OCI-LY3 (cell line): Measurements from ENCODE around the gene PDE10A.

Source experiments
- H2AFZ ChIP-seq: fragments of 200-600, 300-600 bp; shearing (Covaris generic); 2 replicates; pipeline ENCODE4 v1.6.0; 2014; ENCODE audit warnings: antibody characterized with exemption, low read depth, low read length
- H3K27ac ChIP-seq: fragments of 200-600, 300-600 bp; sonication (generic); 2 replicates; pipeline ENCODE4 v1.5.1; 2014; ENCODE audit warnings: mild to moderate bottlenecking, low read length, moderate library complexity, mixed read lengths
- H3K27me3 ChIP-seq: fragments of 200-600, 300-600 bp; sonication (generic); 2 replicates; pipeline ENCODE4 v1.6.1; 2014; ENCODE audit warnings: low read depth, low read length, mixed read lengths
- H3K36me3 ChIP-seq: fragments of 200-600, 300-600 bp; sonication (generic); replicated peaks from 2 replicates; pipeline ENCODE3; 2014; ENCODE audit warnings: low read depth, low read length, mixed read lengths
- H3K4me1 ChIP-seq: fragments of 300-600, 200-600 bp; sonication (generic); 2 replicates; pipeline ENCODE4 v1.6.1; 2014; ENCODE audit warnings: low read length, mixed read lengths
- H3K4me2 ChIP-seq: fragments of 200-600, 300-600 bp; sonication (generic); 2 replicates; pipeline ENCODE4 v1.6.1; 2014; ENCODE audit warnings: low read length, mixed read lengths
- H3K4me3 ChIP-seq: fragments of 300-600, 200-600 bp; sonication (generic); 2 replicates; pipeline ENCODE4 v1.5.1; 2014; ENCODE audit warnings: antibody characterized with exemption, mild to moderate bottlenecking, low read length, moderate library complexity
- H3K79me2 ChIP-seq: fragments of 300-600, 200-600 bp; shearing (Covaris generic); 2 replicates; pipeline ENCODE4 v1.6.1; 2014; ENCODE audit warnings: mild to moderate bottlenecking, low read length, mixed read lengths
- H3K9ac ChIP-seq: fragments of 300-600, 200-600 bp; shearing (Covaris generic); 2 replicates; pipeline ENCODE4 v1.6.0; 2014; ENCODE audit warnings: mild to moderate bottlenecking, low read length, moderate library complexity
- H3K9me3 ChIP-seq: fragments of 200-600, 300-600 bp; shearing (Covaris generic); 2 replicates; pipeline ENCODE4 v1.6.1; 2014; ENCODE audit warnings: low read length, mixed read lengths; ENCODE audit not compliant: insufficient read depth
- H4K20me1 ChIP-seq: fragments of 200-600, 300-600 bp; sonication (generic); 2 replicates; pipeline ENCODE4 v1.6.1; 2016; ENCODE audit warnings: low read length, mixed read lengths; ENCODE audit not compliant: insufficient read depth
- CTCF ChIP-seq: fragments of 200-600, 300-600 bp; sonication (generic); IDR thresholded peaks from 2 replicates; pipeline ENCODE4 v1.5.1; 2014; ENCODE audit warnings: antibody characterized with exemption, low read length, low read depth
- EZH2phosphoT487 ChIP-seq: fragments of 200-600 bp; shearing (Covaris generic); IDR thresholded peaks from 2 replicates; pipeline ENCODE4 v1.6.1; 2018; ENCODE audit warnings: antibody characterized with exemption, mixed run types, low read depth

The PDE10A gene

GRCh38 chr6:165678429-165678828 lies 15.4 kb upstream of the PDE10A start:
- H3K4me3 ChIP-seq, result no peak overlapping the region
- H3K9ac ChIP-seq, result no peak overlapping the region
- no peak overlapping the region for H3K4me2 ChIP-seq
- no peaks in the 10 kb centered on the region for H3K4me1 ChIP-seq
- H4K20me1 ChIP-seq, result no peaks in the 10 kb centered on the region
- H3K27ac ChIP-seq, result no peak overlapping the region
- no peaks in the 10 kb centered on the region for H3K79me2 ChIP-seq
- TF ChIP-seq EZH2phosphoT487 (no peak), CTCF (no peak)
- no peaks in the 10 kb centered on the region for H3K27me3 ChIP-seq
- H3K36me3 ChIP-seq, result no peaks in the 10 kb centered on the region
- no peak overlapping the region for H2AFZ ChIP-seq
- no peaks in the 10 kb centered on the region for H3K9me3 ChIP-seq

- H3K4me1 ChIP-seq, result no peaks in the 10 kb centered on the region
- no peak overlapping the region for H3K9ac ChIP-seq
- no peaks in the 10 kb centered on the region for H3K27me3 ChIP-seq
- no peak overlapping the region for H3K4me3 ChIP-seq
- no peaks in the 10 kb centered on the region for H3K79me2 ChIP-seq
- H3K9me3 ChIP-seq, result no peaks in the 10 kb centered on the region
- no peak overlapping the region for H2AFZ ChIP-seq
- no peaks in the 10 kb centered on the region for H3K36me3 ChIP-seq
- H4K20me1 ChIP-seq, result no peaks in the 10 kb centered on the region
- H3K27ac ChIP-seq, result no peak overlapping the region
- TF ChIP-seq CTCF (no peak), EZH2phosphoT487 (no peak)
- no peak overlapping the region for H3K4me2 ChIP-seq
Measured at GRCh38 chr6:165677091-165677490, 14.1 kb upstream of the PDE10A start.

- Histone ChIP-seq H3K27ac (no peak overlapping the region), H3K27me3 (no peaks in the 10 kb centered on the region), H3K9ac (no peak overlapping the region), H3K4me3 (no peak overlapping the region), H3K4me1 (no peaks in the 10 kb centered on the region), H3K9me3 (no peaks in the 10 kb centered on the region), H3K79me2 (no peaks in the 10 kb centered on the region), H3K4me2 (no peak overlapping the region), H4K20me1 (no peaks in the 10 kb centered on the region), H3K36me3 (no peaks in the 10 kb centered on the region), H2AFZ (no peak overlapping the region)
- no peak for TF ChIP-seq CTCF
- TF ChIP-seq EZH2phosphoT487, result no peak
Measured at GRCh38 chr6:165676435-165677068, 13.5 kb upstream of the PDE10A start.

- H3K4me1 ChIP-seq, result no peaks in the 10 kb centered on the region
- H3K4me2 ChIP-seq, result no peak overlapping the region
- no peaks in the 10 kb centered on the region for H3K79me2 ChIP-seq
- H3K36me3 ChIP-seq, result no peaks in the 10 kb centered on the region
- H3K9ac ChIP-seq, result no peak overlapping the region
- TF ChIP-seq CTCF (no peak), EZH2phosphoT487 (no peak)
- H3K4me3 ChIP-seq, result no peak overlapping the region
- H3K27ac ChIP-seq, result no peak overlapping the region
- H3K9me3 ChIP-seq, result no peaks in the 10 kb centered on the region
- no peak overlapping the region for H2AFZ ChIP-seq
- no peaks in the 10 kb centered on the region for H3K27me3 ChIP-seq
- no peaks in the 10 kb centered on the region for H4K20me1 ChIP-seq
Measured at GRCh38 chr6:165675120-165675519, 12.1 kb upstream of the PDE10A start.
